ENCODE results near the gene MED13L. TPM values are rescaled to one million over a fixed set of nuclear protein-coding genes. Genes with fewer than 3 reads are reported as not detected.

The MED13L gene
- total RNA-seq, 1 donor, result 180 TPM

DNA sequence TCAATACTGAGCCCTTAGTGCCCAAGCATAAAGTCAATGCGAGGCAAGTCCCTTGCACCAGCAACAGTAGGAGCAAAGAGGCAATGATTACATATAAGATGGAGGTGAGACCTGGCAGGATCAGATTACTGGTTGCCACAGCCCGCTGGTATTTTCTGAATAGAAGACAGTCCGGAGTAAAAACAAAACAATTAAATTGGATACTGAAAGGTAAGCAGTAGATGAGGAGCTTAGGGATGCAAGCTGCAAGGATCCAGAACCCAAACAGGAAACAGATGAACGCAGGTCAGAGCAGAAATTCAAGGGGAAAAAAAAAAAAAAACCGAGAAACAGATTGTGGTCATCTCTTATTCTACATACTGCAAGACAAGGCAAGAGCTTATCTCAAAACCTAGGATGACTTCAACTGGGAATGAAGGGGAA, 119.6 kb downstream of the MED13L start:
- H3K4me3 ChIP-seq (ENCODE audit: low read depth, low read length), result no peak overlapping the region
- no peak for DNase-seq (ENCODE audit: low read depth)
- TF ChIP-seq, protein P1, sequence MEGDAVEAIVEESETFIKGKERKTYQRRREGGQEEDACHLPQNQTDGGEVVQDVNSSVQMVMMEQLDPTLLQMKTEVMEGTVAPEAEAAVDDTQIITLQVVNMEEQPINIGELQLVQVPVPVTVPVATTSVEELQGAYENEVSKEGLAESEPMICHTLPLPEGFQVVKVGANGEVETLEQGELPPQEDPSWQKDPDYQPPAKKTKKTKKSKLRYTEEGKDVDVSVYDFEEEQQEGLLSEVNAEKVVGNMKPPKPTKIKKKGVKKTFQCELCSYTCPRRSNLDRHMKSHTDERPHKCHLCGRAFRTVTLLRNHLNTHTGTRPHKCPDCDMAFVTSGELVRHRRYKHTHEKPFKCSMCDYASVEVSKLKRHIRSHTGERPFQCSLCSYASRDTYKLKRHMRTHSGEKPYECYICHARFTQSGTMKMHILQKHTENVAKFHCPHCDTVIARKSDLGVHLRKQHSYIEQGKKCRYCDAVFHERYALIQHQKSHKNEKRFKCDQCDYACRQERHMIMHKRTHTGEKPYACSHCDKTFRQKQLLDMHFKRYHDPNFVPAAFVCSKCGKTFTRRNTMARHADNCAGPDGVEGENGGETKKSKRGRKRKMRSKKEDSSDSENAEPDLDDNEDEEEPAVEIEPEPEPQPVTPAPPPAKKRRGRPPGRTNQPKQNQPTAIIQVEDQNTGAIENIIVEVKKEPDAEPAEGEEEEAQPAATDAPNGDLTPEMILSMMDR (IDR thresholded peaks at IDR 0.05; ENCODE audit: insufficient read depth, low read length), result no peak

DNA sequence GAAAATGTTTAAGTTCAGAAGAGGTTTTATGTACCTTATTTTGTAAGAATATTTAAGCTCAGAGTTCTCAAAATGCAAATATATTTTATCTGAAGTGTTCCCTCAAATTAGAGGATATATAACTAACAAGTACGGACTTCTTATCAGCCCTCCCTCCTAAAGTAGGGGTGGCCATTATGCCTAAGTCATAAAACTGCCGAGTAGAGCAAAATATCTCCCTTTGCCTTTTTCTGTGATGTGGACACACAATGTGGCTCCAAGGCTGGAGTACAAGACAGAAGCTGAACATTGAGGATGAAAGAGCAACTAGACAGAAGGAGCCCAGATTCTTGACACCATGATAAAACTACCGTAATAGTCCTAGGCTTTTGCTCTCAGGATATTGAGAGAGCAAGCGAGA, 120.9 kb downstream of the MED13L start:
- no peak for DNase-seq (ENCODE audit: low read depth)

DNA sequence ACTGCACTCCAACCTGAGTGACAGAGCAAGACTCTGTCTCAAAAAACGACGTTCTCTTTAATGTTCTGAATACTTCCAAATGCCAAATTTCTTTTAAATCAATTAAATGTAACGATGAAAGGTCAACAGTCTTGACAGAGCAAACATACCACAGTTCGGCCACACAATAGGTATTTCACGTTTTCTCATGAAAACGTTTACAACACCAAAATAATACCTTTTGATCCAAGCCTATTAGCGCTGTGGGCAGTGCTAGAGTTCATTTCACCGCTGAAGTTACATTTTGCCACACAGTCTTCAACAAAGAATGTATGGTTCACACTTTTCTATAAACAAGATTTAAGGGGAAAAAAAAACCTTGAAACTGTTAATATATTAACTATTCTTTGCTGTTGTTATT, 122.1 kb downstream of the MED13L start:
- no peak overlapping the region for H3K4me3 ChIP-seq (ENCODE audit: low read depth, low read length)
- DNase-seq (ENCODE audit: low read depth), result no peak
- TF ChIP-seq, protein P1 (IDR thresholded peaks at IDR 0.05; ENCODE audit: insufficient read depth, low read length), result no peak

More for the DNA sequence above, 120.9 kb downstream of the MED13L start:
- TF ChIP-seq, protein P1 (IDR thresholded peaks at IDR 0.05; ENCODE audit: insufficient read depth, low read length), result no peak
- no peak overlapping the region for H3K4me3 ChIP-seq (ENCODE audit: low read depth, low read length)

DNA sequence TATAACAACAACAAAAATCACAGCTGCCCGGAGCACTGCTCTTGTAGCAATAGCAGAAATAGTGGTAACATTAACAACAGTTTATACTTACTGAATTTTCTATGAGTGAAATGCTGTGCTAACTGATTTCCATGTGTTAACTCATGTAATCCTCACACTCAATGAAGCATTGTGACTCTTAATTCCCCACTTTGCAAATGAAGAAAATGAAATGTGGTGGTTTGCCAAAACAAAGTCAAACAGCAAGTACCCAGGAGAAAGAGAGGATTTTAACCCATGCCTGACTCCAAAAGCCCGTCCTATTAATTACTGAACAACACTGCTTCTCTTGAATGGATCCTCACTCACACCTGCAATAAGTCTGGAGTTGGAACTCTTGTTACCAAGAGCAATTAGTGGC, 123.5 kb downstream of the MED13L start:
- no peak overlapping the region for H3K4me3 ChIP-seq (ENCODE audit: low read depth, low read length)
- TF ChIP-seq, protein P1 (IDR thresholded peaks at IDR 0.05; ENCODE audit: insufficient read depth, low read length), result no peak
- DNase-seq (ENCODE audit: low read depth), result no peak

DNA sequence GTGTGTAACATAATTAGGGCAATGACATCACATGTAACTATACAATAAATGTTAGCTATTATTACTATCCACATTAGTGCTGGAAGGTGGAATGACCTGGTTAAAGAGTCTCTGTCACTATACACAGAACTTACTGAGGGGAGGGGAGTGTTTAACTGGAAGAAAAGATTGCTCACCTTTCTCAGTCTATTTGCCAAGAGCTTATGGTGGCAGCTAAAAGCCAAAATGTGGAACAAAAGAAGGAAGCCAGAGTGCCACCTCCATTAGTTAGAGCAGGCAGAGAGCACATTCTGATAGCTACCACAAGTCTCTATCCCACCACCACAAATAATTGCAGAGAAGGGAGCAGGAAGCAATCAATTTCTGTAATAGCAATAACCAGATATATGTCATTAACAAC, 124.4 kb downstream of the MED13L start:
- DNase-seq (ENCODE audit: low read depth), result no peak
- H3K4me3 ChIP-seq (ENCODE audit: low read depth, low read length), result no peak overlapping the region
- TF ChIP-seq, protein P1 (IDR thresholded peaks at IDR 0.05; ENCODE audit: insufficient read depth, low read length), result no peak

DNA sequence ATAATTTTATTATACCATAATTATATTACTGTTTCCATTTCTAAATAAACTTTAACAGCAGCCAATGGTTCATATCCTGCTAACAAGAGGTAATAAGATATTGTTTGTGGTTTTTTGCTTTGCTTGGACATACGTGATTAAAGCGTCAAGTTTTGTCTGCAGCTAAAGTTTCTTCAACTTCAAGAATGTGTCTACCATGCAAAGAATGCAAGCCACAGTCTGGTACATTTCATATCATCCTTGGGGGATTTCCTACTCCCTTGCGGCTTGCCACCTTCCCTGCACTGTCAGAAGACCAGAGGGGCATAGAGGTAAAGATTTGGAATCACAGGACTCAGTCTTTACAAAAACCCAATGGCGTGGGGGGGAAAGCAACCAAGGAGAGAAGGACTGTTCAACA, 125.2 kb downstream of the MED13L start:
- no peak overlapping the region for H3K4me3 ChIP-seq (ENCODE audit: low read depth, low read length)
- TF ChIP-seq, protein P1 (IDR thresholded peaks at IDR 0.05; ENCODE audit: insufficient read depth, low read length), result no peak
- peak; percentile 56 for DNase-seq (ENCODE audit: low read depth)

DNA sequence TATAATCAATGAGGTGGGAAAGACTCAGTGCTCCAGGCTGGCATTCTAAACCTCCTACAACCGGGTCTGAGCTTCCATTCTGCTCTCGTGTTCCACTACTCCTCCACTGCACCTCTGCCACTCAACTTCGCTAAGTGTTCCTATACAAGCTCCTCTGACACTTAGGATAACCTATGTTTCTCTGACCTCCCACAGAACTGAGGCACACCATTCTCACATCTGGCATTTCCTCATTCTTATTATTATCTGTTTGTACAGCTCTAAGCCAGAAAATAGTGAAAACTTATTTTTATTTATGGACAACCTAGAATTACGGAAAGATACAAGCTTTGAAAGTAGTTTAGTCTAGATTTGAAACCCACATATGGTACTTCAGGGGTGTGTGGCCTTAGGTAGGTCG, 127.0 kb downstream of the MED13L start:
- TF ChIP-seq, protein P1 (IDR thresholded peaks at IDR 0.05; ENCODE audit: insufficient read depth, low read length), result no peak
- H3K4me3 ChIP-seq (ENCODE audit: low read depth, low read length), result no peak overlapping the region
- DNase-seq (ENCODE audit: low read depth), result no peak

All from fibroblast of the aortic adventitia (primary cell).